Ovary (tissue), 10 donors: ENCODE data around the gene SPATA2. TPM values are rescaled to one million over a fixed set of nuclear protein-coding genes. Genes with fewer than 3 reads are reported as not detected.
"Not testable (repeated sequence)": the region's sequence is repeated elsewhere in the genome, so short reads cannot be mapped to it uniquely, and the experiment has no call there.

Experiments
- DNase-seq, 5 donors: peaks; one replicate each; pipeline ENCODE4 v3.0.0-alpha.2; 2019 to 2020
- H3K27ac ChIP-seq, 2 donors: fragments of 200-600 bp; one replicate each; pipeline versions ENCODE4 v1.5.1 to v1.8.0; 2019 to 2022
- H3K27me3 ChIP-seq: fragments of 200-600 bp; one replicate; pipeline ENCODE4 v1.8.0; 2022
- H3K36me3 ChIP-seq: fragments of 200-600 bp; sonication (generic); one replicate; pipeline ENCODE4 v1.5.1; 2019
- H3K4me1 ChIP-seq: one replicate; pipeline ENCODE4 v1.8.1; 2013; ENCODE audit warnings: mild to moderate bottlenecking, moderate library complexity; ENCODE audit not compliant: insufficient read depth
- H3K4me3 ChIP-seq: fragments of 200-600 bp; sonication (generic); one replicate; pipeline ENCODE4 v1.5.1; 2017
- H3K9me3 ChIP-seq, 2 donors: fragments of 200-600 bp in 1 of 2; sonication (generic) in 1 of 2; one replicate each; pipeline versions ENCODE4 v1.5.1 to v1.8.1; 2013 to 2019; ENCODE audit warnings: mild to moderate bottlenecking in 1 of 2, moderate library complexity in 1 of 2
- CTCF ChIP-seq, 3 donors: fragments of 450-650 bp in 2 of 3; fragments of 200-600 bp in 1 of 3; IDR thresholded peaks; one replicate each; pipeline versions ENCODE4 v1.5.1 to v1.8.0; 2016 to 2022; ENCODE audit warnings: antibody characterized with exemption in 3 of 3, mild to moderate bottlenecking in 1 of 3
- EP300 ChIP-seq: sonication (generic); formaldehyde crosslinking; IDR thresholded peaks from one replicate; pipeline ENCODE4 v1.6.1; 2017; ENCODE audit warnings: antibody characterized with exemption
- POLR2A ChIP-seq: fragments of 450-650 bp; IDR thresholded peaks from one replicate; pipeline ENCODE4 v1.6.1; 2017; ENCODE audit warnings: antibody characterized with exemption, mild to moderate bottlenecking, moderate library complexity
- WGBS, 3 donors: extraction: QIAGEN DNeasy Blood & Tissue Kit in 1 of 3; methylation state at CpG; one replicate each; pipeline versions ENCODE4 v1.1.5 to v1.1.7; 2013 to 2017; 5-methylcytosine and 5-hydroxymethylcytosine counted together
- intact Hi-C, 4 donors: fragments of 100-400 bp; cut with DNase I; formaldehyde crosslinking; loops; one replicate each; pipeline versions ENCODE4 v1.11.0 to v1.15.1; 2022 to 2023
- long read RNA-seq, 3 donors: library from polyadenylated mRNA in 2 of 3; unstranded in 2 of 3; transcript quantifications; one replicate each; pipeline ENCODE4 v2.0.0 and lab custom pipeline, GENCODE V29; 2021 to 2026
- polyA plus RNA-seq, 2 donors: library from polyadenylated mRNA; stranded (reverse); fragments of 200-250 nt in 1 of 2; fragments of 350-450 nt in 1 of 2; fragmentation: Illumina TruSeq in 1 of 2; extraction: RNeasy Lipid Tissue Mini Kit (QIAGEN cat#74804) in 1 of 2; gene quantifications; one replicate each; pipeline ENCODE4 v1.2.3, GENCODE V29; 2013 to 2014
- total RNA-seq, 7 donors: library from RNA; depleted of rRNA in 2 of 7; stranded (reverse); fragments of >200 nt in 2 of 7; fragmentation: NEBNext Ultra II Directional in 3 of 7; extraction: Animal tissue kit (Norgen Biotek cat#: 25700) in 3 of 7; gene quantifications; one replicate each; pipeline versions ENCODE4 v1.1.0 to v1.2.4, GENCODE V29; 2016 to 2023
- donor health status: DM: no; HTN: no; CAD: no; lungs with moderate emphysema.
- donor health status: DM: no; HTN: no; CAD: no.
- donor health status: Bipolar disorder and iron deficiency.
- donor health status: DM: yes; HTN: yes; CAD: no.
- donor health status: DM: no; HTN: no; CAD: no.
- donor health status: DM: yes; HTN: yes; CAD: no.

Gene SPATA2
- total RNA-seq (1 to 10 TPM; 2.3 to 9.8 (median 6.4) TPM), polyA plus RNA-seq (1 to 10 TPM; 4.7 to 6.0 TPM)
- long read RNA-seq, donor 1, full-length matches to known transcripts: 16 of 26 reads
- long read RNA-seq, donor 1, partial matches to known transcripts: 0 of 26 reads
- long read RNA-seq, donor 1, other reads (novel, unspliced or antisense): 10 of 26 reads
- long read RNA-seq, donor 2, full-length matches to known transcripts: 5 of 5 reads
- long read RNA-seq, donor 2, partial matches to known transcripts: 0 of 5 reads
- long read RNA-seq, donor 2, other reads (novel, unspliced or antisense): 0 of 5 reads
- long read RNA-seq, donor 3, full-length matches to known transcripts: 18 of 25 reads
- long read RNA-seq, donor 3, partial matches to known transcripts: 2 of 25 reads
- long read RNA-seq, donor 3, other reads (novel, unspliced or antisense): 5 of 25 reads

GRCh38 chr20:49915380-49916145, at the start of gene SPATA2:
Gene SPATA2, minus strand, starts transcription at chr20:49915529. Its CDS starts 7,039 bp downstream, at chr20:49908490.
- DNase-seq: peak; percentile 96 to 97 (median 97)
- Histone ChIP-seq H3K4me1 (peaks cover 7% of the 10 kb centered on the region), H3K27ac (peak within 1 kb of the TSS; percentile 100), H3K9me3 (no peaks in the 10 kb centered on the region), H3K27me3 (no peaks in the 10 kb centered on the region), H3K4me3 (peak within 1 kb of the TSS; percentile 100), H3K36me3 (no peaks in the 10 kb centered on the region)
- peak; percentile 54 for TF ChIP-seq POLR2A
- no peak for TF ChIP-seq EP300
- 0 to 1% (median 0%) methylated on average over 32 to 69 of the region's 69 CpGs for WGBS, 3 donors
- intact Hi-C loops: no loop called here

DNA sequence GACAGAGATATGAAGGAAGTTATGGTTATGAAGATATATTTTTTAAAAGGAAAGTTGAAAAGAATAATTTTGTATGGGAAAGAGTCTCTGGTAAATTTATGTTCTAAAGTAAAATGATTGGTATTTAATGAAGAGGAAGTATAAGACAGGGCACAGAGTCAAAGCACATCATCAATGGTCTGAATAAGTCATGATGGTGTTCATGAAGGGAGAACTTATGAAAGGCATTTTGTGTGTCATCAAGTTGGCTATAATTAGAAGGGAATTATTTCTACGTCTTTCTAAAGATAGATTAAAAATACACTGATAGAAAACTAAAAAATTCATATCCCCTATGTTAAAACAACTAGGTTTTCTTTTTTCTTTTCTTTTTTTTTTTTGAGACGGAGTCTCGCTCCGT, 46.1 kb upstream of the SPATA2 start:
- TF ChIP-seq EP300 (no peak), CTCF (IDR thresholded peaks at IDR 0.05) (no peak), POLR2A (no peak)
- intact Hi-C loops: no loop called here
- Histone ChIP-seq H3K27me3 (no peaks in the 10 kb centered on the region), H3K4me1 (no peaks in the 10 kb centered on the region), H3K9me3 (no peaks in the 10 kb centered on the region), H3K27ac (no peak overlapping the region), H3K4me3 (no peak overlapping the region), H3K36me3 (no peaks in the 10 kb centered on the region)
- 84 to 86% (median 84%) methylated on average over 4 of the region's 4 CpGs for WGBS, 3 donors
- DNase-seq: no peak

- H3K4me3 ChIP-seq, DNase-seq, H3K9me3 ChIP-seq, H3K36me3 ChIP-seq, H3K4me1 ChIP-seq, H3K27ac ChIP-seq, H3K27me3 ChIP-seq, intact Hi-C loops: not testable (repeated sequence)
- WGBS, 3 donors: 91 to 95% (median 94%) methylated on average over 12 of the region's 12 CpGs
Measured at GRCh38 chr20:49957089-49957938, 42.0 kb upstream of the SPATA2 start.

GRCh38 chr20:49956689-49957088, 41.4 kb upstream of the SPATA2 start:
- no peak overlapping the region for H3K4me3 ChIP-seq
- no peaks in the 10 kb centered on the region for H3K9me3 ChIP-seq
- TF ChIP-seq POLR2A (no peak), EP300 (no peak), CTCF (IDR thresholded peaks at IDR 0.05) (no peak)
- intact Hi-C loops: no loop called here
- no peaks in the 10 kb centered on the region for H3K27me3 ChIP-seq
- no peaks in the 10 kb centered on the region for H3K36me3 ChIP-seq
- no peak for DNase-seq
- WGBS, 3 donors: 92 to 96% (median 95%) methylated on average over 18 of the region's 18 CpGs
- H3K4me1 ChIP-seq: no peaks in the 10 kb centered on the region
- H3K27ac ChIP-seq: no peak overlapping the region

DNA sequence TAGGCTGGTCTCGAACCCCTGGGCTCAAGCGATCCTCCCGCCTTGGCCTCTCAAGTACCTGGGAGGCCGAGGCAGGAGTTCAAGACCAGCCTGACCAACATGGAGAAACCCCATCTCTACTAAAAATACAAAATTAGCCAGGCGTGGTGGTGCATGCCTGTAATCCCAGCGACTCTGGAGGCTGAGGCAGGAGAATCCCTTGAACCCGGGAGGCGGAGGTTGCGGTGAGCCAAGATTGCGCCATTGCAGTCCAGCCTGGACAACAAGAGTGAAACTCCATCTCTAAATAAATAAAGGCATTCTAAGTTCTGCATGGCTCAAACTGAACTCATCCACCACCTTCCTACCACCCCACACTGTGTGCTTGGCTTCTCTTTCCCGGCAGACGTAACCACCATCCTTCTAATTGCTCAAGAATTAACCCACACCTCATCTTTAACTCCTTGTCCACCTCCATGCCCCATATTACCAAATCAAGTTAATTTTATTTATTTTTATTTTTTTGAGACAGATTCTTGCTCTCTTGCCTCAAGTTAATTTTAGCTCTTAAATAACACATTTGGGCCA, 40.6 kb upstream of the SPATA2 start:
- intact Hi-C loops, H3K27ac ChIP-seq, H3K9me3 ChIP-seq, H3K27me3 ChIP-seq, DNase-seq, H3K4me1 ChIP-seq, H3K36me3 ChIP-seq, H3K4me3 ChIP-seq: not testable (repeated sequence)
- 87 to 89% (median 88%) methylated on average over 12 of the region's 12 CpGs for WGBS, 3 donors
